Measurements from ENCODE around the gene NRP1. TPM values are rescaled to one million over a fixed set of nuclear protein-coding genes. Genes with fewer than 3 reads are reported as not detected.
A peak's percentile ranks its signal among the peaks of the same experiment; 100 is the strongest.

The NRP1 gene
- total RNA-seq, 1 experiment from 2014 or later, result 18.1 TPM

DNA sequence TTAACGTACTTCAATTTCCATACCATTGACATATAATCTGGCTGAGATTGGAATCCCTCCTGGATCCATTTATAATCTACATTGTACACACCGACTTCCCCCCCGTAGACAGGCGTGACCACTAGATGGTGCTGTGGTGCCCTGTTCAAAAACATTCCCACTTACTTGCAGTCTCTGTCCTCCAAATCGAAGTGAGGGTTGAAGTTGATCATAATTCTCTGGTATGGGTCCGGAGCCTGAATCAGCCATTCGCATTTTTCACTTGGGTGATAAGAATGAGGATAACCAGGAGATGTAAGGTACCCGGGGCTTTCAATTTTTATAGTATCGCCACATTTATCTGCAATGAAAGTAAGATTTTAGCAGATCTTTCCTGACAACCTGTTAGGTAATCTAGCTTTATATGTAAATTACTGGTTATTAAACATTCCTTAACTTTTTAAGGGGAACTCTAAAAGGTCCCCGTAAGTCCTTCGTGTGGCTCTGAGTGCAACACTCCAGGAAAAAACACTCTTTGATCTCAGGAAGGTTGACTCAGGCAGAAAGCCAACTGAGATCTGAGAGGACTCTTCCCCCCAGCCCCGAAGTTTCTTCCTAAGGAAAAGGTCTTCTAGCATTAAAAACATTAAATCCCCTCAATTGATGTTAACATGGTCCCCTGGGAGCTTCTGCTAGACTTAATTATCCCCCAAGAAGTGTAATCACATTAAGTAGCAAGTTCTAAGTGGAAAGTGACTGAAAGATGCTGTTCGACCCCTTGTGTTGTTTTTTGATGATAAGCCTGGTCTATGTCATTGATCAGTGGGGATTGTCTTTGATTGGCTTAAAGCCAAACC is 3.7 kb downstream of the NRP1 start:
- DNase-seq (ENCODE audit: low read depth), result peak; percentile 78
- in situ Hi-C loops (cut with HindIII; ENCODE audit: low pct_unique_long_range_greater_than_20kb, low sequenced_read_pairs), result no loop called here

DNA sequence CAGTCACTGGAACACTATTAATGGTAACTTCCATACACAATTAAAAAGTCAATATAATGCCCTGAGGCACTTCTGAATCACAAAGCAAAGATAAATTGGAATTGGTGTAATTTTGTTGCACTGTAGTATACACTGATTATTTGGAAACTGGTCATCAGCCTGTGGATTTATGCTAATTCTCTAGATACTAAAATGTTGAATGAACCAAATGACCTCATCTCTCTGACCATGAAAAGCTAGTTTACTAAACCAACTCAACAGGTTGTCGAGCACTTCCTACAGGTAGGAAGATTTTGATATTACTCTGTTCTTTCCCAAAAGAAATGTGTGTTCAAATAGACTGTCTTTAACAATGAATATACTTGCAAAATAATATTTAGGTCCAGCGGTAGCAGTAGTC is 5.3 kb downstream of the NRP1 start:
- no peak for DNase-seq (ENCODE audit: low read depth)
- in situ Hi-C loops (cut with HindIII; ENCODE audit: low pct_unique_long_range_greater_than_20kb, low sequenced_read_pairs), result no loop called here

DNA sequence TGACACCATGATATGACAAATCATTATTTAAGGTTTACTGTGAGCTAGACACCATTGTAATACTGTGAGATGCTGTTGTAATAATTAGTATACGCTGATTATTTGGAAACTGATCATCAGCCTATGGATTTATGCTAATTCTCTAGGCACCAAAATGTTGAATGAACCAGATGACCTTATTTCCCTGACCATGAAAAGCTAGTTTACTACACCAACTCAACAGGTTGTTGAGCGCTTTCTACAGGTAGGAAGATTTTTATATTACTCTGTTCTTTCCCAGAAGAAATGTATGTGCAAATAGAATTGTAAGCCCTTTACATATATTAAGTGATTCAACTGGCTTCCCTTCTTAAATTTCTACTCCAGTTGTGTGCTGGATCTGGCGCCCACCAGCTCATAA is 6.2 kb downstream of the NRP1 start:
- in situ Hi-C loops (cut with HindIII; ENCODE audit: low pct_unique_long_range_greater_than_20kb, low sequenced_read_pairs), result no loop called here

DNA sequence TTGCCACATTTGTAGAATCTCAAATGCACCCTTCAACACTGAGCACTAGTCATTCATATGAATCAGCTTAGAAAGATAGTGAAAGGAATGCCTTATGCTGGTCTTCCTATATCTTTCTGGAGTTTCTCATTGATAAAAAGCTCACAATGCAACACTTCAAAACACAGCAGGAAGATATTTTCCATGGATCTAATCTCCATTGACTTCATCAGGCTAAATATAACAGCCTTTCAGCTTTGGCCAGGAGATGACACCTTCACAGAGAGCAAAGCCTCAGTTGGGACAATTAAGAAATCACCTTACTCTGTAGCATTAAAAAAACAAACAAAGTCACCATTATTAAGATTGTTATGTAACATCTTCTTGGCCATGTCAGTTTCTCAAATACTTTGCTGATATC is 6.7 kb downstream of the NRP1 start:
- in situ Hi-C loops (cut with HindIII; ENCODE audit: low pct_unique_long_range_greater_than_20kb, low sequenced_read_pairs), result no loop called here
- DNase-seq (ENCODE audit: low read depth), result peak; percentile 34

More for the DNA sequence above, 6.2 kb downstream of the NRP1 start:
- no peak for DNase-seq (ENCODE audit: low read depth)

DNA sequence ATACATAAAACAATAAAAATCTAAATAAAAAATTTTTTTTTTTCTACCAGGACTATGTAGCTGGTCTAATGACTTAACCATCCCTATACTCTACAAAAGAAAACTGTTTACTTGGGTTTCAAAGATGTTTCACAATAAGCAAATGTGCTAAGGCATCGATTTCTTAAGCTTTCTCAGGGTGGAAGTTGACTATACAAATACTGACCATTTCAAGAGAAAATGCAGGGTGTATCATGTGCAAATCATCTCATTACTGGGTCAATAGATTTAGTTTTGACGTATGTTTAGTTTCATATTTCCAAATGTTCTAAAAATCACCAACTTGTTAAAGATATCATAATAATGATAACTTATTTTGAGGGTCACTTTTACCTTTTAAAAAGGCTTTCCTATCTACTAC is 7.5 kb downstream of the NRP1 start:
- DNase-seq (ENCODE audit: low read depth), result no peak
- in situ Hi-C loops (cut with HindIII; ENCODE audit: low pct_unique_long_range_greater_than_20kb, low sequenced_read_pairs), result no loop called here

- in situ Hi-C loops (cut with HindIII; ENCODE audit: low pct_unique_long_range_greater_than_20kb, low sequenced_read_pairs), result no loop called here
- DNase-seq (ENCODE audit: low read depth), result no peak
Measured at GRCh38 chr10:33325929-33326328, 8.5 kb downstream of the NRP1 start.

DNA sequence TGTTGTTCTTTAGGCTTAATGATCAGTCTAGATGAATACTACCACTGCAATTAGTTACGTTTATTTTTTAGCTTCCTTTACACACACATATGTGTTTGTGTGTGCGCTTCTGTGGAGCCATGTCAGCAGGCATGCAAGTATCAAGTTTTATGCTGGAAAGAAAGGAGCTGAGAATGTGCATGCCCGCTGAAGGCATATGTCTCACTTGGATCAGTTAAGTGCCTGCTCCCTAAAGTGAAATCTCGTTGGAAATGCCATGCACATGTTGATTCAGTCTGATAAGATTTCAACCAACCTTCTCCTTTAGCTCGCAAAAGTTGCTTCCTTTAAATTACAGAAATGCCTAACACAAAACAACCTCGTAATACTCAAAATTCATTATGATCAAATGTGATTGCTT is 10.7 kb downstream of the NRP1 start:
- in situ Hi-C loops (cut with HindIII; ENCODE audit: low pct_unique_long_range_greater_than_20kb, low sequenced_read_pairs), result no loop called here
- no peak for DNase-seq (ENCODE audit: low read depth)

- no peak for DNase-seq (ENCODE audit: low read depth)
- in situ Hi-C loops (cut with HindIII; ENCODE audit: low pct_unique_long_range_greater_than_20kb, low sequenced_read_pairs), result no loop called here
Measured at GRCh38 chr10:33321516-33321915, 13.0 kb downstream of the NRP1 start.

GRCh38 chr10:33320288-33320687 is 14.2 kb downstream of the NRP1 start:
- no peak for DNase-seq (ENCODE audit: low read depth)
- in situ Hi-C loops (cut with HindIII; ENCODE audit: low pct_unique_long_range_greater_than_20kb, low sequenced_read_pairs), result no loop called here

DNA sequence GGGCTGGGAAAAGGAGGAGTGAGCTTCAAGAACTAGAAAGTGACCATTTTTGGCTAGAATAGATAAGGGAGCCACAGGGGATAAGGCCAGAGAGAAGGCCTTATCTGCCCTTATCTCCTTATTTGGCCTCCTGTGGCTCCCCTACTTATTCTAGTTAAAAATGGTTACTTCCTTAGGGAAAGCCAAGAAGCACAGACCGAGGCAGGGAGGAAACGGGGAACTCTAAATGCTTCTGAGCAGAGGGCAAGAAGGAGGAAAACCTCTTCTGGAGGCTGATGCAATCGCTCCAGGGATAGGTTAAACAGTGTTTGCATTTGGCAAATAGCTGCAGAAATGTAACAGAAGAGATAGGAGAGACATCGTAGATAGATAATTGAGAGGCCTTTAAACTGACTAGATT is 18.6 kb downstream of the NRP1 start:
- no peak for DNase-seq (ENCODE audit: low read depth)
- in situ Hi-C loops (cut with HindIII; ENCODE audit: low pct_unique_long_range_greater_than_20kb, low sequenced_read_pairs), result no loop called here

- in situ Hi-C loops (cut with HindIII; ENCODE audit: low pct_unique_long_range_greater_than_20kb, low sequenced_read_pairs), result no loop called here
- no peak for DNase-seq (ENCODE audit: low read depth)
Measured at GRCh38 chr10:33314811-33315561, 19.5 kb downstream of the NRP1 start.

GRCh38 chr10:33311640-33312039 is 22.8 kb downstream of the NRP1 start:
- in situ Hi-C loops (cut with HindIII; ENCODE audit: low pct_unique_long_range_greater_than_20kb, low sequenced_read_pairs), result no loop called here
- no peak for DNase-seq (ENCODE audit: low read depth)

- in situ Hi-C loops (cut with HindIII; ENCODE audit: low pct_unique_long_range_greater_than_20kb, low sequenced_read_pairs), result no loop called here
Measured at GRCh38 chr10:33310853-33311252, 23.6 kb downstream of the NRP1 start.

GRCh38 chr10:33309406-33309805 is 25.1 kb downstream of the NRP1 start:
- no peak for DNase-seq (ENCODE audit: low read depth)
- in situ Hi-C loops (cut with HindIII; ENCODE audit: low pct_unique_long_range_greater_than_20kb, low sequenced_read_pairs), result no loop called here

More at GRCh38 chr10:33310853-33311252, 23.6 kb downstream of the NRP1 start:
- DNase-seq (ENCODE audit: low read depth), result no peak

DNA sequence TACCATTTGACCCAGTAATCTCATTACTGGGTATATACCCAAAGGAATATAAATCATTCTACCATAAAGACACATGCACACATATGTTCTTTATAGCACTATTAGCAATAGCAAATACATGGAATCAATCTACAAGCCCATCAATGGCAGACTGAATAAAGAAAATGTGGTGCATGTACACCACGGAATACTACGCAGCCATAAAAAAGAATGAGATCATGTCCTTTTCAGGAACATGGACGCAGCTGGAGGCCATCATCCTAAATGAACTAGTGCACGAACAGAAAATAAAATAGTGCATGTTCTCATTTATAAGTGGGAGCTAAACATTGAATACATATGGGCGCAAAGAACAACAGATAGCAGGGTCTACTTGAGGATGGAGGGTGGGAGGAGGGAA is 26.6 kb downstream of the NRP1 start:
- in situ Hi-C loops (cut with HindIII; ENCODE audit: low pct_unique_long_range_greater_than_20kb, low sequenced_read_pairs), result no loop called here
- DNase-seq (ENCODE audit: low read depth), result no peak

GRCh38 chr10:33306701-33307519 is 27.6 kb downstream of the NRP1 start:
- DNase-seq (ENCODE audit: low read depth), result no peak
- in situ Hi-C loops (cut with HindIII; ENCODE audit: low pct_unique_long_range_greater_than_20kb, low sequenced_read_pairs), result no loop called here

- no peak for DNase-seq (ENCODE audit: low read depth)
- in situ Hi-C loops (cut with HindIII; ENCODE audit: low pct_unique_long_range_greater_than_20kb, low sequenced_read_pairs), result no loop called here
Measured at GRCh38 chr10:33306126-33306525, 28.3 kb downstream of the NRP1 start.

GRCh38 chr10:33304423-33305225 is 29.8 kb downstream of the NRP1 start:
- DNase-seq (ENCODE audit: low read depth), result no peak
- in situ Hi-C loops (cut with HindIII; ENCODE audit: low pct_unique_long_range_greater_than_20kb, low sequenced_read_pairs), result no loop called here

Measured in Caki2 (cell line).